OCI-LY7 (cell line): ENCODE measurements around the gene GAK. TPM values are rescaled to one million over a fixed set of nuclear protein-coding genes. Genes with fewer than 3 reads are reported as not detected.

ENCODE experiments used
- BruUV-seq: library from RNA; stranded (reverse); fragments of 400-500 nt; replicated peaks from 2 replicates; lab custom pipeline; 2021; lab: Mats Ljungman, UMichigan
- CTCF ChIA-PET: fragments of 300-600 bp; sonication (Branson Sonifier 250); formaldehyde crosslinking; loops from one replicate; lab custom pipeline; 2022; ENCODE audit warnings: antibody characterized with exemption; ENCODE audit not compliant: unreplicated experiment; lab: Charles Lee
- POLR2A ChIA-PET: fragments of 300-600 bp; sonication (Branson Sonifier 250); formaldehyde crosslinking; loops from one replicate; lab custom pipeline; 2022; ENCODE audit warnings: antibody characterized with exemption; lab: Charles Lee
- DNase-seq: peaks from one replicate; pipeline ENCODE4 v3.0.0-alpha.2; 2015; ENCODE audit warnings: low spot score
- H2AFZ ChIP-seq: fragments of 200-600 bp; sonication (generic), shearing (Covaris generic); 2 replicates; pipeline ENCODE4 v1.6.1; 2014; ENCODE audit warnings: mild to moderate bottlenecking, antibody characterized with exemption, low read length, moderate library complexity
- H3K27ac ChIP-seq: fragments of 200-600 bp; sonication (generic); 2 replicates; pipeline ENCODE4 v1.5.1; 2014; ENCODE audit warnings: mixed run types, low read depth, mild to moderate bottlenecking, moderate library complexity, low read length, inconsistent platforms; ENCODE audit not compliant: poor library complexity, severe bottlenecking
- H3K36me3 ChIP-seq: fragments of 200-600 bp; sonication (generic); 2 replicates; pipeline ENCODE4 v1.6.1; 2014; ENCODE audit warnings: mild to moderate bottlenecking, antibody characterized with exemption, low read length, moderate library complexity, mixed read lengths; ENCODE audit not compliant: insufficient read depth
- H3K4me1 ChIP-seq: fragments of 200-600 bp; sonication (generic); 2 replicates; pipeline ENCODE4 v1.5.1; 2014; ENCODE audit warnings: mild to moderate bottlenecking, low read length; ENCODE audit not compliant: insufficient read depth, poor library complexity, severe bottlenecking
- H3K4me2 ChIP-seq: fragments of 200-600 bp; sonication (generic); 2 replicates; pipeline ENCODE4 v1.6.1; 2014; ENCODE audit warnings: mild to moderate bottlenecking, low read length
- H3K4me3 ChIP-seq: fragments of 200-600 bp; sonication (generic); 2 replicates; pipeline ENCODE4 v1.5.1; 2014; ENCODE audit warnings: mild to moderate bottlenecking, low read depth, low read length; ENCODE audit not compliant: poor library complexity, severe bottlenecking
- H3K79me2 ChIP-seq: fragments of 200-600 bp; sonication (generic); 2 replicates; pipeline ENCODE4 v1.6.1; 2016; ENCODE audit warnings: low read depth, mild to moderate bottlenecking, low read length, moderate library complexity, mixed read lengths; ENCODE audit not compliant: insufficient read depth
- H3K9me2 ChIP-seq: fragments of 200-600 bp; sonication (generic); 2 replicates; pipeline ENCODE4 v1.6.1; 2016; ENCODE audit warnings: mild to moderate bottlenecking, low read length, mixed read lengths; ENCODE audit not compliant: insufficient read depth
- H3K9me3 ChIP-seq: fragments of 200-600 bp; sonication (generic); 2 replicates; pipeline ENCODE4 v1.6.1; 2014; ENCODE audit warnings: mild to moderate bottlenecking, mixed run types, low read length, mixed read lengths
- H4K20me1 ChIP-seq: fragments of 200-600 bp; sonication (generic); 2 replicates; pipeline ENCODE4 v1.6.1; 2014; ENCODE audit warnings: mild to moderate bottlenecking, antibody characterized with exemption, low read length, moderate library complexity, mixed read lengths; ENCODE audit not compliant: insufficient read depth
- CTCF ChIP-seq: fragments of 200-600 bp; sonication (generic); conservative IDR thresholded peaks from 2 replicates; pipeline ENCODE4 v1.5.1; 2014; ENCODE audit warnings: mild to moderate bottlenecking, antibody characterized with exemption, low read length, moderate library complexity, mixed read lengths
- EZH2phosphoT487 ChIP-seq: fragments of 200-600 bp; sonication (generic); IDR thresholded peaks from 2 replicates; pipeline ENCODE4 v1.6.1; 2018; ENCODE audit warnings: low read depth, borderline replicate concordance, mild to moderate bottlenecking, mixed run types, antibody characterized with exemption, low read length, moderate library complexity, mixed read lengths
- intact Hi-C: fragments of 100-400 bp; cut with micrococcal nuclease; formaldehyde crosslinking; loops from one replicate; pipeline ENCODE4 v1.10.0; 2022; ENCODE audit not compliant: unreplicated experiment
- total RNA-seq, 2 experiments: library from RNA; depleted of rRNA in 1 of 2; stranded (reverse); fragments of >200 nt in 1 of 2; shearing (Covaris generic) in 1 of 2; gene quantifications; 2 replicates each; pipeline ENCODE4 v1.2.3, GENCODE V29; 2014 to 2022

GAK gene
- total RNA-seq, 2 experiments from 2014 or later: 86.1 to 107 TPM

- ChIA-PET POLR2A (interaction anchor here (1.2 kb wide), 1 partner anchor 31 kb away, joined by 4 read pairs; no protein-coding TSS in a partner anchor), CTCF (interaction anchor here (1.3 kb wide), 1 partner anchor 21 kb away, joined by 4 read pairs; no protein-coding TSS in a partner anchor)
- Histone ChIP-seq H3K36me3 (no peaks in the 10 kb centered on the region), H3K4me2 (no peak overlapping the region), H3K4me1 (peaks cover 7% of the 10 kb centered on the region), H3K27ac (no peak overlapping the region), H3K9me2 (no peaks in the 10 kb centered on the region), H3K79me2 (no peaks in the 10 kb centered on the region), H2AFZ (no peak overlapping the region), H3K9me3 (no peaks in the 10 kb centered on the region), H3K4me3 (no peak overlapping the region), H4K20me1 (no peaks in the 10 kb centered on the region)
- BruUV-seq: no TSS peak
- TF ChIP-seq EZH2phosphoT487 (no peak), CTCF (no peak)
- no peak for DNase-seq
- intact Hi-C loops: no loop called here
These were observed 117.7 kb downstream of the GAK start for GRCh38 chr4:814312-814850.

GRCh38 chr4:813900-814299, 118.2 kb downstream of the GAK start:
- ChIA-PET POLR2A (interaction anchor here (1.2 kb wide), 1 partner anchor 31 kb away, joined by 4 read pairs; no protein-coding TSS in a partner anchor), CTCF (interaction anchor here (1.3 kb wide), 1 partner anchor 20 kb away, joined by 4 read pairs; no protein-coding TSS in a partner anchor)
- intact Hi-C loops: no loop called here
- no peak overlapping the region for H3K4me2 ChIP-seq
- H3K4me1 ChIP-seq: peaks cover 7% of the 10 kb centered on the region
- H4K20me1 ChIP-seq: no peaks in the 10 kb centered on the region
- H3K79me2 ChIP-seq: no peaks in the 10 kb centered on the region
- TF ChIP-seq EZH2phosphoT487 (no peak), CTCF (peak; percentile 32; the same call in 1 of the 2 replicates)
- H3K9me2 ChIP-seq: no peaks in the 10 kb centered on the region
- BruUV-seq: no TSS peak
- H3K4me3 ChIP-seq: no peak overlapping the region
- DNase-seq: peak; percentile 27
- no peaks in the 10 kb centered on the region for H3K9me3 ChIP-seq
- H2AFZ ChIP-seq: no peak overlapping the region
- no peaks in the 10 kb centered on the region for H3K36me3 ChIP-seq
- no peak overlapping the region for H3K27ac ChIP-seq

GRCh38 chr4:808860-809570, 123.1 kb downstream of the GAK start:
- CTCF ChIA-PET: no interaction called here
- no peaks in the 10 kb centered on the region for H3K79me2 ChIP-seq
- H3K4me1 ChIP-seq: no peaks in the 10 kb centered on the region
- no peak overlapping the region for H3K4me3 ChIP-seq
- intact Hi-C loops: no loop called here
- no peak overlapping the region for H3K4me2 ChIP-seq
- no peak overlapping the region for H3K27ac ChIP-seq
- no peaks in the 10 kb centered on the region for H4K20me1 ChIP-seq
- 0 out of 2 replicates have a peak, but pooled peaks cover 12% of the 10 kb centered on the region for H3K9me3 ChIP-seq
- H2AFZ ChIP-seq: no peak overlapping the region
- no peaks in the 10 kb centered on the region for H3K9me2 ChIP-seq
- POLR2A ChIA-PET: no interaction called here
- TF ChIP-seq EZH2phosphoT487 (no peak), CTCF (no peak)
- DNase-seq: no peak
- no peaks in the 10 kb centered on the region for H3K36me3 ChIP-seq
- BruUV-seq: no TSS peak
